K562 (cell line): ENCODE measurements around the gene ORAI3.

Source experiments
- L3MBTL2 ChIP-seq: fragments of 450-650 bp; IDR thresholded peaks from 2 replicates; pipeline ENCODE4 v1.6.1; 2016; ENCODE audit warnings: mild to moderate bottlenecking, moderate library complexity
- NFATC3 ChIP-seq: fragments of 450-650 bp; IDR thresholded peaks from 2 replicates; pipeline ENCODE4 v1.6.1; 2017; ENCODE audit warnings: mild to moderate bottlenecking
- NR2F6 ChIP-seq: fragments of 450-650 bp; formaldehyde crosslinking; IDR thresholded peaks from 2 replicates; pipeline ENCODE4 v1.4.0; 2020; ENCODE audit warnings: mild to moderate bottlenecking
- PHF8 ChIP-seq: fragments of 200-600 bp; sonication (generic); IDR thresholded peaks from 2 replicates; pipeline ENCODE4 v1.6.1; 2012; ENCODE audit warnings: mixed run types, mild to moderate bottlenecking, inconsistent platforms, low read length, moderate library complexity, borderline replicate concordance
- POLR2A ChIP-seq: fragments of 450-650 bp; conservative IDR thresholded peaks from 2 replicates; pipeline ENCODE4 v1.6.1; 2016
- RFX5 ChIP-seq: IDR thresholded peaks from 2 replicates; pipeline ENCODE4 v1.6.1; 2011; ENCODE audit warnings: low read depth, mild to moderate bottlenecking, improper control_type of control experiment, low read length
- STAG1 ChIP-seq: sonication (generic); formaldehyde crosslinking; IDR thresholded peaks from 2 replicates; pipeline ENCODE4 v1.5.0; 2020; ENCODE audit warnings: missing genetic modification reagents, borderline replicate concordance
- TBP ChIP-seq: optimal IDR thresholded peaks from 2 replicates; pipeline ENCODE3; 2011; ENCODE audit warnings: low read depth, low read length, improper control_type of control experiment
- TF ChIP-seq, protein P1 (sequence below), 3 experiments: IDR thresholded peaks in 2 of 3; conservative IDR thresholded peaks in 1 of 3; 2 replicates each; pipeline ENCODE4 v1.5.1; 2011 to 2012; ENCODE audit warnings: low read length in 3 of 3, mild to moderate bottlenecking in 3 of 3, control low read depth in 2 of 3, improper control_type of control experiment in 1 of 3, inconsistent platforms in 1 of 3, low read depth in 1 of 3, mixed read lengths in 1 of 3, moderate library complexity in 1 of 3; ENCODE audit not compliant: insufficient read depth in 2 of 3

GRCh38 chr16:30922420-30922959 lies 26.4 kb upstream of the ORAI3 start:
- TF ChIP-seq NR2F6 (no peak), NFATC3 (no peak), POLR2A (no peak; the same call in 1 of the 2 replicates), STAG1 (CRISPR knock-in tag) (no peak), RFX5 (no peak), TBP (no peak), L3MBTL2 (no peak), PHF8 (no peak)
- TF ChIP-seq, protein P1, sequence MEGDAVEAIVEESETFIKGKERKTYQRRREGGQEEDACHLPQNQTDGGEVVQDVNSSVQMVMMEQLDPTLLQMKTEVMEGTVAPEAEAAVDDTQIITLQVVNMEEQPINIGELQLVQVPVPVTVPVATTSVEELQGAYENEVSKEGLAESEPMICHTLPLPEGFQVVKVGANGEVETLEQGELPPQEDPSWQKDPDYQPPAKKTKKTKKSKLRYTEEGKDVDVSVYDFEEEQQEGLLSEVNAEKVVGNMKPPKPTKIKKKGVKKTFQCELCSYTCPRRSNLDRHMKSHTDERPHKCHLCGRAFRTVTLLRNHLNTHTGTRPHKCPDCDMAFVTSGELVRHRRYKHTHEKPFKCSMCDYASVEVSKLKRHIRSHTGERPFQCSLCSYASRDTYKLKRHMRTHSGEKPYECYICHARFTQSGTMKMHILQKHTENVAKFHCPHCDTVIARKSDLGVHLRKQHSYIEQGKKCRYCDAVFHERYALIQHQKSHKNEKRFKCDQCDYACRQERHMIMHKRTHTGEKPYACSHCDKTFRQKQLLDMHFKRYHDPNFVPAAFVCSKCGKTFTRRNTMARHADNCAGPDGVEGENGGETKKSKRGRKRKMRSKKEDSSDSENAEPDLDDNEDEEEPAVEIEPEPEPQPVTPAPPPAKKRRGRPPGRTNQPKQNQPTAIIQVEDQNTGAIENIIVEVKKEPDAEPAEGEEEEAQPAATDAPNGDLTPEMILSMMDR (IDR thresholded peaks at IDR 0.05 in 2 of 3, conservative IDR thresholded peaks at IDR 0.05 in 1 of 3; ENCODE audit: insufficient read depth in 2 of 3, low read depth in 1 of 3, low read length in 3 of 3), result no peak
